ENCODE data around the gene CENPS.
"Not testable (repeated sequence)": the region's sequence is repeated elsewhere in the genome, so short reads cannot be mapped to it uniquely, and the experiment has no call there.

Gene CENPS

GRCh38 chr1:10430216-10431069 is at the start of gene CENPS:
Gene CENPS, plus strand, starts transcription at chr1:10430433. Its CDS starts 85 bp downstream, at chr1:10430518.
- peak; percentile 79 for DNase-seq

GRCh38 chr1:10380594-10381275 is 49.5 kb upstream of the CENPS start:
- no peak for DNase-seq

- DNase-seq: no peak
Observed at GRCh38 chr1:10383630-10384029, 46.6 kb upstream of the CENPS start.

GRCh38 chr1:10384219-10384618 is 46.0 kb upstream of the CENPS start:
- DNase-seq: no peak

- no peak for DNase-seq
Observed at GRCh38 chr1:10386761-10387676, 43.2 kb upstream of the CENPS start.

GRCh38 chr1:10387677-10388386 is 42.4 kb upstream of the CENPS start:
- no peak for DNase-seq

GRCh38 chr1:10388387-10388715 is 41.9 kb upstream of the CENPS start:
- no peak for DNase-seq

- DNase-seq: no peak
Observed at GRCh38 chr1:10389271-10389973, 40.8 kb upstream of the CENPS start.

- no peak for DNase-seq
Observed at GRCh38 chr1:10396870-10397269, 33.4 kb upstream of the CENPS start.

- no peak for DNase-seq
Observed at GRCh38 chr1:10398278-10398733, 31.9 kb upstream of the CENPS start.

GRCh38 chr1:10398734-10399443 is 31.3 kb upstream of the CENPS start, which contains the start of gene PGD:
Gene PGD, plus strand, starts transcription at chr1:10399064. Its CDS starts 54 bp downstream, at chr1:10399118.
- DNase-seq: peak; percentile 95

- no peak for DNase-seq
Observed at GRCh38 chr1:10399444-10399941, 30.7 kb upstream of the CENPS start.

- no peak for DNase-seq
Observed at GRCh38 chr1:10400013-10400412, 30.2 kb upstream of the CENPS start.

- DNase-seq: no peak
Observed at GRCh38 chr1:10401281-10401680, 29.0 kb upstream of the CENPS start.

- DNase-seq: no peak
Observed at GRCh38 chr1:10402729-10403274, 27.4 kb upstream of the CENPS start.

- no peak for DNase-seq
Observed at GRCh38 chr1:10407201-10407600, 23.0 kb upstream of the CENPS start.

GRCh38 chr1:10415211-10415930 is 14.9 kb upstream of the CENPS start:
- DNase-seq: no peak

- DNase-seq: not testable (repeated sequence)
Observed at GRCh38 chr1:10415967-10416366, 14.3 kb upstream of the CENPS start.

- not testable (repeated sequence) for DNase-seq
Observed at GRCh38 chr1:10418741-10419140, 11.5 kb upstream of the CENPS start.

GRCh38 chr1:10419351-10419750 is 10.9 kb upstream of the CENPS start:
- DNase-seq: no peak

All from GOT3 (cell line).